NCI-H510A (cell line): Measurements from ENCODE around the gene PRKAR1A.
"Not testable (repeated sequence)": the region's sequence is repeated elsewhere in the genome, so short reads cannot be mapped to it uniquely, and the experiment has no call there.

ENCODE experiments used
- DNase-seq: peaks from one replicate; lab custom pipeline; 2025; lab: John Stamatoyannopoulos, UW

Gene PRKAR1A

DNA sequence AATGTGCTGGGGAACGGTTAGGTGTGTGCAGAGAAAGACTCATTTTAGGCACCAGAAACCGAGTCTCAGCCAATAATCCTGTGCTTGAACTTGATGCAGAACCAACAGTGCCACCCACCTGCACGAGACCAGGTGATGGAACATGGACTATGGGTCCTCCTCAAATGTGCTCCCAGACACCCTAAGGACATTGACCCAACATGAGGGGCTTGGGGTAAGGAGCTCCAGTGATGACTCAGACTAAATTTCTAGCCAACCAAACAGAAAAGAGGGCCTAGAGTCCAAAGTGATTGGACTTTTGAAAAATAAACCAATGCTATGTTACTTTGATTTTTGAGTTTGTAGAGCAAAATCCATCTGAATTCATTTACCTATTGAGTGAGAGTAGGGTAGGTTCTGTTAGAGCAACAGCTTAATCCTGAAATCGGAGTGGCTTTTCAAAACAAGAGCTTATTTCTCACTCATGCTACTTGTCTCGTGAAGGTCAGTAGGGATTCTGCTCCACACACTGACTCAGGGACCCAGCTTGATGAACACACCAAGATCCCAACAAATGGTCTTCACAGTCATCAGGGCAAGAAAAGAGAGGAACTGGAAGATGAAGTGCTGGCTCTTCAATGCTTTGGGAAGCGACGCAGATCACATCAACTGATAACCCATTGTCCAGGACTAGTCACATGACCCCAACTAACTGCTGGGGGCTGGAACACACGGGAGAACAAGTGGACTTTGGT lies 67.1 kb downstream of the PRKAR1A start:
- no peak for DNase-seq

DNA sequence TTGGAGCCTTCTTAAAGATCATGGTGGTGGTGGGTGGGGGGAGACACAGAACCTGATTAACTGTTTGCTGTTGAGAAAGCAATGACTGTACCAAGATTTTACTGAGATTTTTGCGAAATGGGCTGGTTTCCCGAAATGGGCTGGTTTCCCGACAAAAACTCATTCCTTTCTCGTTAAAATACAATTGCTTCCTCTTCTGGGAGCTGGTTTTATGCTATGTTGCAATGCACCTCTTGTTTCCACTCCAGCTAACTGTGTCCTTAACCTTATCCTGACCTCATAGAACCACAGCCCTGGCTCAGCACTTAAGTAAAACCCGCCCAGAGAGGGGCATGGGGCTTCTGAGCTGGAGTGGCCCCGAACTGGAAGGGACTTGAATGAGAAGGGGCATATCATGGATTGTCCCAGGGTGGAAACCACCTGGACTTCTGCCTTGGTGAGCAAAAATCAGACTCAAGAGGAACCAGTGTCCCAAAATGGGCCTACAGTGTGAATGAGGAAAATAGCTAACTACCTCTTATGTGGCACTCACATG lies 68.1 kb downstream of the PRKAR1A start:
- no peak for DNase-seq

GRCh38 chr17:68581863-68582645 lies 69.8 kb downstream of the PRKAR1A start:
- peak; percentile 4 for DNase-seq

DNA sequence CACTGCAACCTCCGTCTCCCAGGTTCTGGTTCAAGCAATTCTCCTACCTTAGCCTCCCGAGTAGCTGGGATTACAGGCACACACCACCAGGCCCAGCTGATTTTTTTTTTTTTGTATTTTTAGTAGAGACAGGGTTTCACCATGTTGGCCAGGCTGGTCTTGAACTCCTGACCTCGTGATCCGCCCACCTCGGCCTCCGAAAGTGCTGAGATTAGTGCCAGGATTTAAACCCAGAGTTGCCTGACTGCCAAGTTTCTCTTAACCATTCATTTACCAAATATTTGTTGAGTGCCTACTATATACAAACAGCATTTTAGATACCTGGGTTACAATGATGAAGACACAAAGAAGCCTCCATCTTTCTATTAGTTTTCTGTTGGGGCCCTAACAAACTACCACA lies 70.6 kb downstream of the PRKAR1A start:
- not testable (repeated sequence) for DNase-seq

- DNase-seq = no peak
These were observed 72.5 kb downstream of the PRKAR1A start for GRCh38 chr17:68584581-68585303.

- DNase-seq = no peak
These were observed 73.4 kb downstream of the PRKAR1A start for GRCh38 chr17:68585643-68586042.

GRCh38 chr17:68587026-68587425 lies 74.8 kb downstream of the PRKAR1A start:
- no peak for DNase-seq

GRCh38 chr17:68587847-68588246 lies 75.6 kb downstream of the PRKAR1A start:
- no peak for DNase-seq

DNA sequence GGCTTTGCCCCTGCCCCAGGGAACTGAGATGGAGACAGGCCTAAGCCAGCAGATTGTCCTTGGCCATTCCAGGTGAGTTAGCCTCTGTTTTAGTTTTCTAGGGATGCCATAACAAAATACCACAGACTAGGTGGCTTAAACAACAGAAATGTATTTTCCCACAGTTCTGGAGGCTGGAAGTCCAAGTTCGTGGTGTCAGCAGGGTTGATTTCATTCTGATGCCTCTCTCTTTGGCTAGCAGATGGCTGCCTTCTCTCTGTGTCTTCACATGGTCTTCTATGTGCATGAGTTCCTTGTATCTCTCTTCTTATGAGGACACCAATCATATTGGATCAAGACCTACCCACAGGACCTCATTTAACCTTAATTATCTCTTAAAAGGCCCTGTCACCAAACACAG lies 76.1 kb downstream of the PRKAR1A start:
- no peak for DNase-seq

GRCh38 chr17:68589086-68589485 lies 76.9 kb downstream of the PRKAR1A start:
- DNase-seq = no peak

GRCh38 chr17:68591583-68591982 lies 79.4 kb downstream of the PRKAR1A start:
- no peak for DNase-seq

GRCh38 chr17:68592009-68592408 lies 79.8 kb downstream of the PRKAR1A start:
- no peak for DNase-seq

DNA sequence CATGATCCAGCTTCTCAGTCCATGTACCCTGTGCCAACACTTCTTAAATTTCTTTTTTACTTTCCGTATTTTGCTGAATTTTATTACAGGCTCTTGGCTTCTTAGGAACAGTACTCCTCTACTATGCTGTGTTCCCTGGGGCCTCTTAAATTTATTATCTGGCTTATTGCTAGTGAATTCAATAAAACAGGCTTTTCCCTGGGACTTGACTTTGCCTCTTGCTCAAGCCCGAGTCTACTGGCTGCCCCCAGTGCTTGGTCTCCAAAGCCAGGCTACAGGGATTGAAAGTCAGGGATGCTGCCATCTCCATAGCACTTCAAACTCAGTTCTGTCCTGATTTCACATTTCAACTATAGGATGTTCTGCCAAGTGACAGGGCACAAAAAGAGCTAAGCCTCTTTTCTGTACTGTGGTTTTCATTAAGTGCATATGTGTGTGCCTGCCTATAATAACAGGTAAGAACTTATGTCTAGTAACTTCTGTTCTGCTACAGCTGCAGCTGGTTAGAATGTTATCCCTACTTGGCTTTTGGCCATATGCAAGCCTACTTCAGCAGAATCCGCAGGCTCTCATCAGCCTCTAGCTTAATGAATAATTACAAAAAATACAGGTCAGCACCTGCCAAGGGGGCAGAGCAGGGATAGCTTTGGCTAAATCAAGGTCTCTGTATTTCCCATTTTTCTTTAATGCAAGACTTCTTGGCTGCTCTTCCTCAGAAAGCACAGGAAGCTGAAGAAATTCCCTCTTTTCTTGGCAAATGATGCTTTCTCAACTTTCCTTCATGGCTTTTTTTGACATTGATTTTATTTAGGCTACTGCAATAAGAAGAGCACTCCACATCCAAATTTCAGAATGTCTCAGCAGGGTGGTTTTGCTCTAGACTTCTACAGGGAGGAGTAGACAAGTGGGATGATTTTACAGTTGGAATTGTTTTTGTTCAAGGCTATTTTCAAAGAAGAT lies 80.7 kb downstream of the PRKAR1A start:
- DNase-seq = no peak

DNA sequence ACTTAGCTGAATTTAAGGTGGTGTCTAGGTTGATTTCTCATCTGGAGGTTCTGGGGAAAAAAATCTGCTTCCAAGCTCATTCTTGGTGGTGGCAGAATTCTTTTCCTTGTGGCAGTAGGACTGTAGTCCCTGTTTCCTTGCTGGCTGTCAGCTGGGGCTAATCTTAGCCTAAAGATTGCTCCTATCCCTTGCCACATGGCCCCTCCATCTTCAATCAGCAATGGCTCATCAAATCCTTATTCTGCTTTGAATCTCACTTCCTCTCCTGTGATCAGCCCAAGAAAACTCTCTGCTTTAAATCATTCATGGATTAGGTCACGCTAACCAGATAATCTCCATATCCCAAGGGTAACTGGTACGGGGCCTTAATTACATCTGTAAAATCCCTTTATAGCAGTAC lies 82.3 kb downstream of the PRKAR1A start:
- no peak for DNase-seq

DNA sequence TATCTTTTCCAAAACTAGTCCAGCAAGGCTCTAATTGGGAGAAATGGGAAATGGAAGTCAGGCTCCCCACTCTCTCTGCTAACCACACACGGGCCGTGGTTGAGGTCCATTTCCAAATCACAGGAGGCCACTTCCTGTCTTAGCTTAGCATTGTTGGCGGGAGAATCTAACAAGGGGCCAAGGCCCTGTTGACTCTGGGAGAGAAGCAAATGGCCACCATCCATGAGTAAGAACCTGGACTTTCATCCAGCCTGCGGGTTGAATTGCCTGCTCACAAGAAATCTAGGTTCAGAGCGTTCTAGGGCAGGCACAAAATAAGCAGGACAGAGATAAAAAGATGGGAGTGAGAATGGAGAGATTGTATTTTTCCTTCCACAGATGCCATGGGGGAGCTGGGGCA lies 83.3 kb downstream of the PRKAR1A start:
- DNase-seq = no peak

DNA sequence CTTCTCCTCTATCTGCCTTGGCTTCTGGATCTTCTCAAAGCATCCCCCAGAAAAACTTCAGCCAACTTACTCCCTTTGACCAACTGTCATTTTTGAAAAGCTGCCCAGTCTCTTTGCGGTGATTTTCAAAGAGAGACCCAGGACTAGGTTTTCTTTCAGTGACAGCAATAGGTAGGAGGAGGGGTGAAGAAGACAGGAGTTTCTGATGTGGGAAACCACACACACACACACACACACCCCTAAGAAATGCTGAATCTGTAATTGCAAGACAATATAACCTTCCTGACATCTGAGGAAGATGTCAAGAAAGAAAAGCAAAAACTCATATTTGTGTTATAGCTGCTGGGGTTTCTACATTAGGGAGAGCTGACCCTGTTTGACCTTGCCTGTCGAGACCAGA lies 83.8 kb downstream of the PRKAR1A start:
- no peak for DNase-seq

GRCh38 chr17:68596411-68596945 lies 84.2 kb downstream of the PRKAR1A start:
- no peak for DNase-seq

GRCh38 chr17:68598074-68598473 lies 85.8 kb downstream of the PRKAR1A start:
- no peak for DNase-seq

GRCh38 chr17:68598545-68598961 lies 86.3 kb downstream of the PRKAR1A start:
- no peak for DNase-seq

DNA sequence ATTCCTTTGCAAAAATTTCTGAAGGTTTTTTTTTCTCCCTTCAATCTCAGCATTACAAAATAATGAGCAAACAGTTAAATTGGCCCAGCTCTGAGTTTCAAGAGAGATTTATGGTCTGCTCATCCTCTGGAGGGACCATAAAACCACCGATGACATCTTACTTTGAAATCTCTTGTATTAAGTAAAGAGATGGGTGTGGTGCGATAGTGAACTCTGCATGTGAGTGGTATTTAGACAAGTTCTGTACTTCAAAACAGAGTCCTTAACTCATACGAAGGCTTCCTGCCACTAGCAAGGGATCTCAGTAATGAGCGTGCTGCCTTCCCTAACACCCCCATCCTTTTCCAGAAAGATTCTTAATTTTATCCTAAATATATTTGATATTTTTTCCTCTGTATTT lies 86.9 kb downstream of the PRKAR1A start:
- DNase-seq = no peak

DNA sequence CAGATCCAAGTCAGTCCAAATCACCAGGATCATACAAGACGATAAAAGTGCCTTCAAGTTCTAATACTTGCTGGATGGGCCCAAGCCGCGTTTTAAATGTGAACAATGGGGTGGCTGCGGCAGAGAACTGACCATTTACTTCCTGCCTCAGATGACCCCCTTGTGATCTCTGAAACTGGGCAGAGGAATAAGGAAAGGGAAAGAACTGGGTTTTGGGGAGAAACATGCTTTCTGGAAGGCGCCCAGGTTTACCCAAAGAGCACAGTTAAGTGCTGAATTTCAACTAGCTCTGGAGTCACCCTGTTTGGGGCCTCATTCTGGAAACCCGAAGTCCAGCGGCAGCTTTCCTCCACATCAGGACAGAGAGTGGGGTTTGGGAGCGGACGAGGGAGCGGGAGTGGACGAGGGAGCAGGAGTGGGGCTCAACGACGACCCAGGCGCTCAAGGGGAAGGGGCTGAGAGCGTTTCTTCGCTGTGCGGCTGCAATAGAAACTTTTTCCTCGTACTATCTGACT lies 87.4 kb downstream of the PRKAR1A start:
- no peak for DNase-seq
